ENCODE data around the gene LMNB1.

DNA sequence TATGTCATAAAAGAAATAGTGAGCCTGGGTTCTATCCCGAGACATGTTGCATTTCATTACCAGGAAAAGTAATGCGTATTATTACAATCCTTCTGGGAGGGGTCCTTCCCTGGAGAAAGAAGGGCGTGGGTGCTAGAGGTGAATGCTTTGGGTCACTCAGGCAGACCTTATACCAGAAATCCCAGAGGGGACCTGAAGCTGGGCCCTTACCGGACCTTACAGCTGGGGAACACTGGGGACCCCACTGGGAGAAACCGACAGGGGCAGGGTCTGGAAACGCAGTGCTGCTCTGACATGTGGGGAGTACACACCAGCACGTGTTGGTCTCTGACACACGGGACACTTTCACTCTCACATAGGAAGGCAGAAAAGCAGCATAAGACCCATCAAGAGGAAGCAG is 71.3 kb downstream of the LMNB1 start:
- TF ChIP-seq, protein P1, sequence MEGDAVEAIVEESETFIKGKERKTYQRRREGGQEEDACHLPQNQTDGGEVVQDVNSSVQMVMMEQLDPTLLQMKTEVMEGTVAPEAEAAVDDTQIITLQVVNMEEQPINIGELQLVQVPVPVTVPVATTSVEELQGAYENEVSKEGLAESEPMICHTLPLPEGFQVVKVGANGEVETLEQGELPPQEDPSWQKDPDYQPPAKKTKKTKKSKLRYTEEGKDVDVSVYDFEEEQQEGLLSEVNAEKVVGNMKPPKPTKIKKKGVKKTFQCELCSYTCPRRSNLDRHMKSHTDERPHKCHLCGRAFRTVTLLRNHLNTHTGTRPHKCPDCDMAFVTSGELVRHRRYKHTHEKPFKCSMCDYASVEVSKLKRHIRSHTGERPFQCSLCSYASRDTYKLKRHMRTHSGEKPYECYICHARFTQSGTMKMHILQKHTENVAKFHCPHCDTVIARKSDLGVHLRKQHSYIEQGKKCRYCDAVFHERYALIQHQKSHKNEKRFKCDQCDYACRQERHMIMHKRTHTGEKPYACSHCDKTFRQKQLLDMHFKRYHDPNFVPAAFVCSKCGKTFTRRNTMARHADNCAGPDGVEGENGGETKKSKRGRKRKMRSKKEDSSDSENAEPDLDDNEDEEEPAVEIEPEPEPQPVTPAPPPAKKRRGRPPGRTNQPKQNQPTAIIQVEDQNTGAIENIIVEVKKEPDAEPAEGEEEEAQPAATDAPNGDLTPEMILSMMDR (optimal IDR thresholded peaks at IDR 0.05 in 1 of 3, IDR thresholded peaks at IDR 0.05 in 1 of 3, conservative IDR thresholded peaks at IDR 0.05 in 1 of 3; ENCODE audit: extremely low read depth in 1 of 3, insufficient read depth in 2 of 3, low read length in 3 of 3), result no peak
- TF ChIP-seq EZH2 (IDR thresholded peaks at IDR 0.05; ENCODE audit: low read length), result no peak

All from keratinocyte (primary cell).